Spleen (tissue), 11 donors: ENCODE results near the gene ERH. TPM values are rescaled to one million over a fixed set of nuclear protein-coding genes. Genes with fewer than 3 reads are reported as not detected.

Source experiments
- DNase-seq: peaks from one replicate; pipeline ENCODE4 v3.0.0-alpha.2; 2020
- H3K27ac ChIP-seq, 8 donors: fragments of 200-600 bp; sonication (generic) in 7 of 8; 1 replicate in 4 of 8; 2 replicates in 4 of 8; pipeline versions ENCODE4 v1.5.0 to v1.8.0; 2016 to 2021; ENCODE audit warnings: inconsistent platforms in 4 of 8, mild to moderate bottlenecking in 4 of 8, moderate library complexity in 1 of 8
- H3K27me3 ChIP-seq, 7 donors: fragments of 200-600 bp; sonication (generic) in 6 of 7; replicated peaks in 1 of 7; 1 replicate in 4 of 7; 2 replicates in 3 of 7; pipeline versions ENCODE4 v1.5.0 to v1.8.0; 2016 to 2021; ENCODE audit warnings: inconsistent platforms in 3 of 7, mild to moderate bottlenecking in 1 of 7
- H3K36me3 ChIP-seq, 6 donors: fragments of 200-600 bp; sonication (generic) in 5 of 6; 1 replicate in 4 of 6; 2 replicates in 2 of 6; pipeline versions ENCODE4 v1.5.0 to v1.8.0; 2016 to 2021; ENCODE audit warnings: inconsistent platforms in 2 of 6
- H3K4me1 ChIP-seq, 6 donors: fragments of 200-600 bp; sonication (generic) in 5 of 6; 1 replicate in 3 of 6; 2 replicates in 3 of 6; pipeline versions ENCODE4 v1.5.0 to v1.8.0; 2016 to 2021; ENCODE audit warnings: inconsistent platforms in 3 of 6
- H3K4me3 ChIP-seq, 8 donors: fragments of 200-600 bp; sonication (generic) in 7 of 8; 1 replicate in 4 of 8; 2 replicates in 4 of 8; pipeline versions ENCODE4 v1.5.0 to v1.8.0; 2016 to 2021; ENCODE audit warnings: inconsistent platforms in 4 of 8, mild to moderate bottlenecking in 4 of 8, moderate library complexity in 2 of 8
- H3K9me3 ChIP-seq, 8 donors: fragments of 200-600 bp; sonication (generic) in 7 of 8; 1 replicate in 4 of 8; 2 replicates in 4 of 8; pipeline versions ENCODE4 v1.5.0 to v1.8.0; 2016 to 2021; ENCODE audit warnings: inconsistent platforms in 4 of 8
- CTCF ChIP-seq, 11 experiments: fragments of 200-600 bp in 7 of 11; fragments of 450-650 bp in 4 of 11; sonication (generic) in 4 of 11; IDR thresholded peaks in 8 of 11; conservative IDR thresholded peaks in 3 of 11; 1 replicate in 7 of 11; 2 replicates in 4 of 11; pipeline versions ENCODE4 v1.4.0 to v1.8.0; 2016 to 2021; ENCODE audit warnings: antibody characterized with exemption in 11 of 11, inconsistent platforms in 4 of 11, mild to moderate bottlenecking in 1 of 11
- POLR2A ChIP-seq, 3 donors: fragments of 450-650 bp; IDR thresholded peaks; one replicate each; pipeline ENCODE4 v1.5.1; 2017; ENCODE audit warnings: antibody characterized with exemption in 3 of 3, mild to moderate bottlenecking in 1 of 3
- POLR2AphosphoS5 ChIP-seq, 3 donors: sonication (generic); formaldehyde crosslinking; IDR thresholded peaks; one replicate each; pipeline ENCODE4 v1.5.1; 2017; ENCODE audit warnings: antibody characterized with exemption in 3 of 3
- WGBS, 5 donors: extraction: QIAGEN DNeasy Blood & Tissue Kit in 3 of 5; methylation state at CpG; one replicate each; pipeline versions ENCODE4 v1.1.5 to v1.1.7; 2013 to 2018; 5-methylcytosine and 5-hydroxymethylcytosine counted together
- intact Hi-C: fragments of 100-400 bp; cut with DNase I; formaldehyde crosslinking; loops from one replicate; pipeline ENCODE4 v1.15.0; 2023; ENCODE audit warnings: low total_unique reads
- polyA plus RNA-seq, 3 donors: library from polyadenylated mRNA; stranded (reverse); fragments of 200-250 nt; gene quantifications; one replicate each; pipeline ENCODE4 v1.2.1, GENCODE V29; 2013
- total RNA-seq, 7 donors: library from RNA; depleted of rRNA in 3 of 7; stranded (reverse); fragments of >200 nt in 3 of 7; fragmentation: NEBNext Ultra II Directional in 4 of 7; extraction: Animal tissue kit (Norgen Biotek cat#: 25700) in 4 of 7; gene quantifications; one replicate each; pipeline versions ENCODE4 v1.1.0 to v1.2.1, GENCODE V29; 2016 to 2021
- donor health status: healthy with polysubstance abuse.
- donor health status: DM: no; HTN: no; CAD: no; lungs with moderate emphysema.
- donor health status: DM: no; HTN: no; CAD: no.
- donor health status: Bipolar disorder and iron deficiency.
- donor health status: healthy.
- donor health status: DM: no; HTN: no; CAD: no.
- donor health status: DM: yes; HTN: yes; CAD: no.

Gene ERH
- total and polyA plus RNA-seq, 10 donors, result 53.5 to 182 (median 127) TPM

- 75 to 92% (median 86%) methylated on average over 1 of the region's 1 CpG for WGBS, 5 donors
Observed at GRCh38 chr14:69368381-69368780, 29.7 kb downstream of the ERH start.

GRCh38 chr14:69366761-69367160 is 31.3 kb downstream of the ERH start:
- H3K9me3 ChIP-seq, result no peaks in the 10 kb centered on the region
- no peak overlapping the region for H3K27ac ChIP-seq
- intact Hi-C loops, result loop anchor here (10.0 kb wide), 1 partner anchor 122 kb away; no protein-coding TSS in a partner anchor
- no peak for DNase-seq
- peaks cover 0 to under 1% (median 0%) of the 10 kb centered on the region in 6 donors for H3K36me3 ChIP-seq
- no peaks in the 10 kb centered on the region for H3K4me1 ChIP-seq
- no peak overlapping the region for H3K4me3 ChIP-seq
- no peaks in the 10 kb centered on the region for H3K27me3 ChIP-seq
- 95 to 99% (median 98%) methylated on average over 4 of the region's 4 CpGs for WGBS, 5 donors
- TF ChIP-seq POLR2AphosphoS5 (IDR thresholded peaks at IDR 0.05) (no peak), POLR2A (IDR thresholded peaks at IDR 0.05) (no peak), CTCF (IDR thresholded peaks at IDR 0.05 in 8 of 11, conservative IDR thresholded peaks at IDR 0.05 in 3 of 11) (no peak)

More at GRCh38 chr14:69368381-69368780, 29.7 kb downstream of the ERH start:
- Histone ChIP-seq H3K9me3 (no peaks in the 10 kb centered on the region), H3K27ac (no peak overlapping the region), H3K27me3 (no peaks in the 10 kb centered on the region), H3K4me1 (no peaks in the 10 kb centered on the region), H3K36me3 (peaks cover 0 to 8% (median 0%) of the 10 kb centered on the region in 6 donors), H3K4me3 (no peak overlapping the region)
- no peak for DNase-seq
- intact Hi-C loops, result loop anchor here (10.0 kb wide), 1 partner anchor 124 kb away; no protein-coding TSS in a partner anchor
- TF ChIP-seq POLR2A (IDR thresholded peaks at IDR 0.05) (no peak), POLR2AphosphoS5 (IDR thresholded peaks at IDR 0.05) (no peak), CTCF (IDR thresholded peaks at IDR 0.05 in 8 of 11, conservative IDR thresholded peaks at IDR 0.05 in 3 of 11) (no peak)

GRCh38 chr14:69366069-69366468 is 32.0 kb downstream of the ERH start:
- Histone ChIP-seq H3K4me3 (no peak overlapping the region), H3K36me3 (no peaks in the 10 kb centered on the region), H3K27ac (no peak overlapping the region), H3K4me1 (no peaks in the 10 kb centered on the region), H3K27me3 (no peaks in the 10 kb centered on the region), H3K9me3 (no peaks in the 10 kb centered on the region)
- DNase-seq, result no peak
- intact Hi-C loops, result loop anchor here (10.0 kb wide), 1 partner anchor 121 kb away; no protein-coding TSS in a partner anchor
- 72 to 87% (median 82%) methylated on average over 3 of the region's 3 CpGs for WGBS, 5 donors
- TF ChIP-seq POLR2AphosphoS5 (IDR thresholded peaks at IDR 0.05) (no peak), POLR2A (IDR thresholded peaks at IDR 0.05) (no peak), CTCF (IDR thresholded peaks at IDR 0.05 in 8 of 11, conservative IDR thresholded peaks at IDR 0.05 in 3 of 11) (no peak)

GRCh38 chr14:69364378-69364777 is 33.7 kb downstream of the ERH start:
- Histone ChIP-seq H3K27ac (no peak overlapping the region), H3K27me3 (no peaks in the 10 kb centered on the region), H3K4me3 (no peak overlapping the region), H3K36me3 (no peaks in the 10 kb centered on the region), H3K4me1 (peaks cover 0 to 5% (median 0%) of the 10 kb centered on the region in 6 donors), H3K9me3 (no peaks in the 10 kb centered on the region)
- intact Hi-C loops, result loop anchor here (10.0 kb wide), 1 partner anchor 120 kb away; no protein-coding TSS in a partner anchor
- TF ChIP-seq POLR2AphosphoS5 (IDR thresholded peaks at IDR 0.05), result no peak
- DNase-seq, result no peak
- 78 to 94% (median 85%) methylated on average over 2 of the region's 2 CpGs for WGBS, 5 donors
